ENCODE measurements around the gene ATP11A. TPM values are rescaled to one million over a fixed set of nuclear protein-coding genes. Genes with fewer than 3 reads are reported as not detected.

Gene ATP11A
- total RNA-seq, 1 experiment from 2014 or later, result 80.4 TPM

- TF ChIP-seq POLR2AphosphoS5 (IDR thresholded peaks at IDR 0.05; ENCODE audit: low read depth, low read length) (no peak), JUND (IDR thresholded peaks at IDR 0.05) (no peak), POLR2A (IDR thresholded peaks at IDR 0.05; ENCODE audit: borderline replicate concordance, extremely low read depth, insufficient read depth, insufficient read length) (no peak), ZBTB33 (IDR thresholded peaks at IDR 0.05; ENCODE audit: extremely low read depth, insufficient replicate concordance, low read length) (no peak), CEBPB (IDR thresholded peaks at IDR 0.05; ENCODE audit: low read depth) (no peak), ATF3 (IDR thresholded peaks at IDR 0.05) (no peak), ZFX (IDR thresholded peaks at IDR 0.05) (no peak), EZH2phosphoT487 (IDR thresholded peaks at IDR 0.05; ENCODE audit: borderline replicate concordance) (no peak), SRF (IDR thresholded peaks at IDR 0.05; ENCODE audit: low read depth) (no peak), CTCF (IDR thresholded peaks at IDR 0.05 in 2 of 3, conservative IDR thresholded peaks at IDR 0.05 in 1 of 3; ENCODE audit: borderline replicate concordance in 1 of 3, insufficient read depth in 1 of 3, low read depth in 2 of 3, low read length in 2 of 3) (no peak), EGR1 (IDR thresholded peaks at IDR 0.05; ENCODE audit: low read depth) (no peak), TCF7L2 (IDR thresholded peaks at IDR 0.05; ENCODE audit: borderline replicate concordance, extremely low read depth, insufficient read depth, insufficient read length) (no peak), CBX3 (IDR thresholded peaks at IDR 0.05; ENCODE audit: low read depth) (no peak), FOSL1 (IDR thresholded peaks at IDR 0.05; ENCODE audit: low read depth) (no peak), SIN3A (IDR thresholded peaks at IDR 0.05; ENCODE audit: low read depth) (no peak), SP1 (IDR thresholded peaks at IDR 0.05; ENCODE audit: low read depth) (no peak), ZNF274 (IDR thresholded peaks at IDR 0.05; ENCODE audit: low read depth, low read length) (no peak)
- no peak overlapping the region for H3K4me2 ChIP-seq (ENCODE audit: low read length)
- intact Hi-C loops (cut with micrococcal nuclease), result no loop called here
These were observed 156.7 kb downstream of the ATP11A start for GRCh38 chr13:112846411-112847115.

More at GRCh38 chr13:112846411-112847115, 156.7 kb downstream of the ATP11A start:
- Histone ChIP-seq H3K9ac (ENCODE audit: low read length) (no peak overlapping the region), H3K4me1 (ENCODE audit: control insufficient read depth in 1 of 2, insufficient read depth in 2 of 2, low read length in 2 of 2) (no peaks in the 10 kb centered on the region), H3K9me2 (ENCODE audit: insufficient read depth) (no peaks in the 10 kb centered on the region), H3K9me3 (ENCODE audit: control insufficient read depth in 1 of 2, insufficient read depth in 1 of 2, low read depth in 1 of 2, low read length in 2 of 2) (no peaks in the 10 kb centered on the region), H3K4me3 (replicated peaks in 1 of 2; ENCODE audit: low read depth in 1 of 2, low read length in 2 of 2) (no peak overlapping the region), H2AFZ (ENCODE audit: low read depth, low read length, poor library complexity, severe bottlenecking) (no peak overlapping the region), H3K27ac (ENCODE audit: low read depth, low read length) (no peak overlapping the region), H3K79me2 (ENCODE audit: insufficient read depth, low read length) (no peaks in the 10 kb centered on the region), H3K36me3 (ENCODE audit: control insufficient read depth in 1 of 2, insufficient read depth in 2 of 2, low read length in 2 of 2) (peaks cover 4 to 14% of the 10 kb centered on the region in 2 experiments; a peak in 2 of 4 replicates), H3K27me3 (ENCODE audit: insufficient read depth, low read length) (no peaks in the 10 kb centered on the region), H4K20me1 (ENCODE audit: insufficient read depth) (no peaks in the 10 kb centered on the region; the same call in 1 of the 2 replicates)
- ATAC-seq, result no peak
- CTCF ChIA-PET, result no interaction called here
- no TSS peak for BruUV-seq (replicated peaks)
- RAD21 ChIA-PET (ENCODE audit: low non-redundant PET in 1 of 2, low total read pairs in 2 of 2, uncharacterized antibody in 2 of 2, unreplicated experiment in 2 of 2), result no interaction called here
- no peak for DNase-seq (ENCODE audit: low read depth, low spot score)
- POLR2A ChIA-PET, result no interaction called here

Measured in HCT116 (cell line).